Measurements from ENCODE around the gene KLF1.
"Not testable (repeated sequence)": the region's sequence is repeated elsewhere in the genome, so short reads cannot be mapped to it uniquely, and the experiment has no call there.

Gene KLF1

DNA sequence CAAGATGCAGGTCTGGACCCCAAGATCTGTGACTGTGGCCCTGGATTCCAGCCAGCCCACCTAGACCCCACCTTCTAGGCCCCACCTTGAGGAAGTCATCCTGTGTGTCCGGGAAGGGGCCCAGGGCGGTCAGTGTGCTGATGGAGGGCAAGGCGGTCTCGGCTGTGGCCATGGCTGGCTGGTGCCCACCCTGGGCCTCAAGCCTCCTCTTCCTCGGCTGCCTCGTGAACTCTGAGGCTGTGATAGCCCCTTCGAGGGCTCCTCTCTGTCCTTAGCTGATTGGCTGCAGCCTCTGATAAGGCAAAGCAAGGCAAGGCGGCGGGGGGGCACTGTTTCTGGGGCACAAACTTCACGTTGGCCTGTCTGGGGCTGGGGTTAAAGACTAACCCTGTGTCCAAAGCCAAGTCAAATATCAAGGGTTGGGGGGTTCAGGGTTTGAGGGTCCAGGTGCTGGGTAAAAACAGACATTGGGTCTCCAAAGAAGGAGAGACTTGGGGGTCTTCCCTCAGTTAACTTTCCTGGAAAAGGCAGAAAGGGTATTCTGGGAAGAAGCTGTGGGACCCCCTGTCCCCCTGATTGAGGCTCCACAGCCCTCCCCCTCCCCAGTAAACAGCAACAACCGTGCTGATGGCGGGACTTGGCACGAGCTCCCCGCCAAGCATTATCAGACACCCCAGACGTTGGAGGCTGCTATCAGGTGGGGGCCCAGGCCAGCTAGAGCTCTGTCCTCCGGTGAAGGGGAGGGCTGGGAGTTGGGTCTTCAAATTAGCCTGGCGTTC lies at the start of gene KLF1:
KLF1 (minus strand) TSS at position 233 of the 779 bp plus-strand sequence; CDS start at position 172, 61 bp downstream.
- DNase-seq, result no peak

GRCh38 chr19:12936582-12936981 lies 49.6 kb upstream of the KLF1 start:
- DNase-seq, result no peak

DNA sequence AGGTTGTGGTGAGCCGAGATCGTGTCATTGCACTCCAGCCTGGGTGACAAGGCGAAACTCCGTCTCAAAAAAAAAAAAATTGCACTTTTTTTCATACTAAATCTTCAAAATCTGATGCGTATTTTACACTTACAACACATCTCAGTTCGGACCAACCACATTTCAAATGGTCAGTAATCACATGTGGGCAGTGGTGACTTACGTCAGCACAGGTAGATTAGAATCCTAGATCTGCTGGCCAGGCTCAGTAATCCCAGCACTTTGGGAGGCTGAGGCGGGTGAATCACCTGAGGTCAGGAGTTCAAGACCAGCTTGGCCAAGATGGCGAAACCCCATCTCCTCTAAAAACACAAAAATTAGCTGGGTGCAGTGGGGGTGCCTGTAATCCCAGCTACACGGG lies 48.1 kb upstream of the KLF1 start:
- no peak for DNase-seq

DNA sequence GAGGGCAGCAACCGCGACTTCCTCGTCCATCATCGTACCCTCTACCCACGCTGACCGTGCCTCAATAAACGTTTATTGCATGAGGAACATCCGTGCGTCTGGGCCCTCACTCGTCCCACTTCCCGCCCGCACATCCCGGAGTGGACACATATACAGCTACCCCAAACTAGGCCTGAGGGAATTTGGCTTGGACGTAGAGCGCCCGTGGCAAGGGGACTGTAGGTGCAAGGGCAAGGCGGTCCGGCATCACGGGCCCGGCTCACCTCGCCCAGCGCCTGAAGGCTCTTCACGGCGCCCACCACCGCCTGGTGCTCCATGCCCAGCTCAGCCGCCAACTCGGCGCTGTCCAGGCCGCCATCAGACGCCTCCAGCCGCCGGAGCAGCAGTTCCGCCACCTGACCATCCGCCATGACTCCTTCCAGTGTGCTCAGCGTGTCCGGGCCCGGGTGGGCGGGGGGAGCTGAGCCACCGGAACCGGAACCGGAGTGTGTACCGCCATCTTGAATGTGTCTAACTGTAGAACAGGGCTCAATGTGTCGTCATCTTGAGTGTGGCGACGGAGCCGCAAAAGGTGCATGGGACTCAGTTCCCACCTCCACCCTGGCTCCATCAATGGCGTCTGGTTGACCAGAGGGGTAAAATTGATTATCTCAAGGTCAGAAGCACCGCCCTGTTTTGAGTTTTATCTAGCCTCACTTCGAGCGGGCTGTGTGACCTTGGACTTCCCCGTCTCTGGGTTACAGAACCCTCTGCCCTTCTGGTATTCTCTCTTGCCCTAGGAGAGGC lies 46.5 kb upstream of the KLF1 start, which contains the start of gene FARSA:
FARSA (minus strand) TSS at position 425 of the 786 bp plus-strand sequence; CDS start at position 410, 15 bp downstream.
- DNase-seq, result peak; percentile 87

DNA sequence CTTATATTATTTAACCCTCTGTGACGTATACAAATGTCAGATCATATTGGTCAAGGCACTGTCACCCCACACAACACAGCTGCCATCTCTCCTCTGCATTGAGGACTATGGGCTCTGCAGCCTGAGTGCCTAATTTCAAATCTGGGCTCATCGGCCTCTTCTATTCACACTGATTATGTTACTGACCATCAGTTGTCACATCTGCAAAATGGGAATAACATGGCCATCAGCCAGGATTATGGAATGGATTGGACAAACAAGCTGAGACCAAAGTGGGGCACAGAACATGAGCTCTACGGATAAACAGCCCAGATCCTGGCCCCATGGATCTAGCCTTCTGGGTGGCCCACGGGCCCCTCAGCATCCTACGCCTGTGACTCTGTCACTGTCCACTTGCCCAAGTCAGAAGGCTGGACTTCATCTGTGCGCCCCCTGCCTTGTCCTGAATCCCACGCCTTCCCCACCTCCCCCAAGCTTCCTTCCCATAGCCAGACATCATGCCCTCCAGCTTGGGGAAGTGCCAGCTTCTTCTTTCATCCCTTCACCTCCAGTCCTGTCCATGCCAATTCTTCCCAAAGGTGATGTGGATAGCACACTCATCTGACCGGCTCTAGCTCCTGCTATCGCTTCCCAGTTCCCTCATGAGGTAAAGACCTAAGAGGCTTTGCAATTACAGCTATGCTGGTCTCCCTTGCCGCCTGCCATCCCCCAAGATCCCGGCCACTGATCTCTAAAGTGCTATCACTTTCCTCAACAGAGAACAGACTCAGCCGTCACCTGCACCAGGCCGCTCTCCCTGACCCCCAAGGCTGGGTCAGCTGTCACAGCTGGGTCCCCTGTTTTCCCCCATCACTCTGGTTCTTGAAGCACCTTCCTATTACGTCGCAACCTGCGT lies 45.6 kb upstream of the KLF1 start:
- DNase-seq, result no peak

DNA sequence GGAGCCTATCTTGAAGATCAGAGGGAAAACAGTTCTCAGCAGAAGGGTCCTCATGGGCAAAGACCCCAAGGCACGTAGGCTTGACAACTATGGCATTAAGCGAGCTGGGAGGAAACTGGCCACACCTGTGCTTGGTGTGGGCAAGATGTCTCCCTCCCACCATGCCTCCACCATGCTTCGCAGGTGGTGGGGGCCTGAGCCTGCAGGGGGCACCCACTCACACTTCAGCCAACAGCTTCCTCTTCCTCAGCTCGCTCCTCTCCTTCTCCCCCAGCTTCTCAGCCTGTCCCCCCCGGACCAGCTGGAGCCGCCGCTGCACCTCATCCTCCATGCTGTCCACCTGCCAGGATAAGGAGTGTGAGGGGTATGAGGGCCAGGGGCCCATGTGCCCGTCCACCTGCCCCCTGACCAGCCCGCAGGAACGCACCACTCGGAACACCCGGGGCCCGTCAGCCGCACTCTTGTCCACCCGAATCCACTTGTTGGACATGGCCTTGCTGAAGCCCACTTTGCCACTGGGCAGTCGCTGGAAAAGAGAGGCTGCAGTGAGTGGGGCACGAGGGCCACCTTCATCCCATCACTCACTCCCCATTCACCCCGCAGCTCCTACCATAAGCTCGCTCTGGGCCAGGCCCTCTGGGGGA lies 43.1 kb upstream of the KLF1 start:
- no peak for DNase-seq

- DNase-seq, result no peak
These were observed 37.8 kb upstream of the KLF1 start for GRCh38 chr19:12924621-12925310.

DNA sequence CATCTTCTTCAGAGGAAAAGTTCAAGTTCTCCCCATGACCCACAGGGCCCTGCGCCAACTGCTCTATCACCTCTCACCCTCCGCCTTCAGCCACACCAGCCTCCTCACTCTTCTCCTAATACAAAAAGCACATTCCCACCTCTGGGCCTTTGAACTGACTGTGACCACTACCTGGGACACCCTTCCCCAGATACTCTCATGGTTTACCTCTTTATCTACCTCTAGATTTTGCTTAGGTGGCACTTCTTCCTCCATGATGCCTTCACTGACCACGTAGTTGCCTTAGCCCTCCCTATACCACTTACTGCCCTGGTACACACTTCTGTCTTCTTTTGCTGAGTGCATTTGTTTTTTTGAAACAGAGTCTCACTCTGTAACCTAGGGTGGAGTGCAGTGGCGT lies 36.0 kb upstream of the KLF1 start:
- no peak for DNase-seq

GRCh38 chr19:12921047-12921446 lies 34.0 kb upstream of the KLF1 start:
- no peak for DNase-seq

GRCh38 chr19:12918253-12918652 lies 31.3 kb upstream of the KLF1 start:
- DNase-seq, result no peak

DNA sequence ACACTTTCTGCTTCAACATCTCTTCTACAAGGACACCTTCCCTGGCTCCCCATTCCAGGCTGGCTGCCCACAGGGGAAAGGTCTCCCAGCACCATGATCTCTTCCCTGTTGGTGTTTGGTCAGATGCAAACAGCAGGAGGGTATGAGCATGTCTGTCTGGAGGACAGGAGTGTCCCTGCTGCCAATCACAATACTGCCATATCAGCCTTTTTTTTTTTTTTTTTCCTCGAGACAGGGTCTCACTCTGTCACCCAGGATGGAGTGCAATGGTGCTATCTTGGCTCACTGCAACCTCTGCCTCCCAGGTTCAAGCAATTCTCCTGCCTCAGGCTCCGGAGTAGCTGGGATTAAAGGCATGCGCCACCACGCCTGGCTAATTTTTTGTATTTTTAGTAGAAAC lies 28.9 kb upstream of the KLF1 start:
- DNase-seq, result not testable (repeated sequence)

DNA sequence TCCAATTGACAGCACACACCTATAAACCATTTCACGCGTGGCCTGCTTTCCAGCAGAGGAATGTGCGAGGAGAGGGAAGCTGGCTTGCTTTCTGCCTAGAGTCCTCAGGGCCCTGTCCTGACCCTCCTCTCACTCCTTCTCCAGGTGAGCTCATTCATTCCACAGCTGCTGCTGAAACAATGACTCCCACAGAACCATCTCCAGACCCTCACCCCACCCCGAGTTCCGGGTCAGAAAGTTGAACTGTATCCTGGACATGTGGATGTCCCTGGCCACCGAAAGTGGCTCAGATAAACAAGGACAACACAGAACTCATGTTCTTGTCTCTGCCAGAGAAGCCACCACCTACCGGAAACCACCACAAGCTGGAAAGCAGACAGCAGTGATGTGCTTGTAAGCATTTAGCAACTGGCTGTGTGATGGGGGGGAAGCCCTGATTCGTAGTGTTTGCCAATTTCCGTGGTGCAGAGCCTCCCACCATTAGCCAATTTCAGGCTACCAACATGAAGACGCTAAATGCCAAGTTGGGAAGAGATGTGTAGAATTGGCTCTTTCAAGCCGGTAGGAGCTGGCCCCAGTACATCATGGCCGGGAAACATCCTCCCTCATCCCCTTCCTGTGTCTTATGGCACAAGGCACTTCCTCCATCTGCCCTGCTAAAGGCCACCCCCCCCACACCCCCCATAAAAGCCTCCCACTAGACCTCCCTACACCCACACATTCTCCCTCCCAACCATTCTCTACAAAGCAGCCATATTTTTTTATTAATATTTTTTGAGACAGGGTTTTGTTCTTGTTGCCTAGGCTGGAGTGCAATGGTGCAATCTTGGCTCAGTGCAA lies 27.1 kb upstream of the KLF1 start:
- peak; percentile 34 for DNase-seq

DNA sequence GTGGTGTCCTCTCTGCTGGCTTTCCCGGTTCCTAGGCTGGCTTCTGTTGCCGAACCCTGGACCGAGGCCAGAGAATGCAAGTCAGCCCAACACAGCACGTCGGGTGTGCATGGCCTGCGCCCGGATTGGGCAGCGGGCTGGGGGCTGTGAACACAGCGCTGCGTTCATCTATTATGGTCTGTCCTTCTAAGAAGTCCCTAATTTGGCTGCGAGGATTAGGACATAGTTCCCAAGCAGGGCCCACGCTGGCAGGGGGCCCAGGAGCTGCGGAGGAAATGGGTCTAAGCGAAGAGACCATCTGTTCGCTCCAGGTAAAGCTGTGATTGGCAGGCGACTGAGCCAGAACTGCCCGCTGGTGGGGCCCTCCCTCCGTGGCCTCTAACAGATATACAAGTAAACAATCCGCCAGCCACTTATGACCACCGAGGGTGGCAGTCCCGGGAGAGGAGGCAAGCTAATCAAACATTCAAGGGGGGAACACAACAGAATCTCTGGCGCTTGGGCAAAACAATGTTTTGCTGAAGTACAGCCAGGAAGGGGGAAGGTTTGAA lies 26.1 kb upstream of the KLF1 start:
- DNase-seq, result peak; percentile 76

DNA sequence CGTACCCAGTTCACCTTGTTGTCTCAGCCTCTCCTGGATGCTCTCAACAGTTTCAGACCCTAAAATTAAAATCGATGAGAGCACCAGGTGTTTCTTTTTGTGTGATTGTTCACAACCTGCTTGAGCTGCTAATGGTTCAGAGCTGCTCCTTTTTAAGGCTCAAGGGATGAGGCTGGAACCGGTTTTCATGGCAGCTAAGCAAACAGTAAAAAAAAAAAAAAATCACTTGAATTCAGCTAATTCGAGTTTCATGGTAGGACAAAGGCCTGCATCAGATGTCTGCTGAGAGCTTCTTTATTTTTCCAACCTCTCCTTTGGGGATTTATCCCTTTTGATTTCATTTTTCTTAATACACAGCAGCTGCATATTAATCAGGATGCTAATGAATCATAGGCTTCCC lies 25.6 kb upstream of the KLF1 start:
- DNase-seq, result no peak

- DNase-seq, result no peak
These were observed 20.2 kb upstream of the KLF1 start for GRCh38 chr19:12907166-12907565.

DNA sequence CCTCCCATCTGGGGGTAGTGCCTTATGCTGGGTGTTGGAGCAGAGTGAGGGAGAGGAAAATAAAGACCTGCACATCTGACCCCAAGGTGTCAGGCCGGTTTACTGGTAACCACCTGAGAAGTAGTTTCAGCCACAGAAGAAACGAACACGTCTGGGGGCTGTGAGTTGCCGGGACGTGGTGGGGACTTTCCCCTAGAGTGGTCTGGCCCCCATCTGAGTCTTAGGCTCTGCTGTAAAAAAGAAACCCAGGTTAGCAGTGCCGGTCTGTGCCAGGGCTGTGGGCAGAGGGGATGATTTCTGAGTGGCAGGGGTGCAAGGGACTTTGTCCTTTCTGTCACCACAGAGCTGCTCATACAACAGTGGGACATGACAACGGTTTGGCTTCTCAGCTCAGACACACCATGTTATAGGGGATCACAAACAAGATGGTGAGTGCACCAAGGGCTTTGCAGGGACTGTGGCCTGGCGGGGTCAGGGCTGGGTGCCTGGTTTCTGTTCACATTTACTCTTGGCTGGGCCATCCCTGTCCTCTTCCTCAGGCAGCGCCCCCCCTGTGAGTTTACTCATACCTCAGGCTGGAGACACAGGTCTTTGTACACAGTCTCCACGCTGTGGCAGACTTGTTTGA lies 13.0 kb upstream of the KLF1 start:
- DNase-seq, result no peak

DNA sequence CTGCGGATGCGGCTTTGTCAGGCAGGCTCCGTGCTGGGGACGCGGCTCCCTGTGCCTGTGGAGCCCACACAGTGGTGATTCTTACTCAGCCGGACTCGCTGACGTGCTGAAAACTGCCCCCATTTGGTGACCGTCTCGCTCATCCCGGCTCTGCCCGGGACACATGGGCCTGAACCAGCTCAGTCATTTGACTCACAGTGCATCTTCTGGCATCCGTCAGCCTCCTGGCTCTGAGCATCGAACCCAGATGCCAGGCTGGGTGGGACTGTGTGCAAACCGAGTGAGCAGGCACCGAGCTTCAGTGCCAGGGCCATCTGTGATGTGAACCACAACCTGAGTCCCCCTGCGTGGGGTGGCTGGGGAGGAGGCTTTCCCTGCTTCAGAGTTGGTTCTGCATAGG lies 9.5 kb upstream of the KLF1 start:
- DNase-seq, result no peak

DNA sequence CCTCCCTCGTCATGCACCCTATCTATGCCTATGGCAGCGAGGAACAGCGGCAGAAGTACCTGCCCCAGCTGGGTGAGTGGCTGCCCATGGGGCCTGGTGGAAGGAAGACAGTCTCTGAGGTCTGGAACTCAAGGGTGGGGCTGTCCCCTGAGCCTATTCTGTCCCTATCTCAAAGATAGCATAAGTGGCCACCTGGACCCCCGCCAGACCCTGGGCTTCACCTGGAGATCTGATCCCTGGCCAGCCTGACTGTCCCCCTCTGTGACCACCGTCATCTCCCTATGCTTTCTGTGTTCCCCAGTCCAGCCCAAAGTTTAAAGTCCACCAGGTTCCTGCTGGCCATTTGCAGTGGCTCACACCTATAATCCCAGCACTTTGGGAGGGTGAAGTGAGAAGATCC lies 6.6 kb upstream of the KLF1 start:
- DNase-seq, result no peak

GRCh38 chr19:12891553-12892021 lies 4.6 kb upstream of the KLF1 start:
- DNase-seq, result no peak

Measured in fibroblast of skin of right quadriceps (primary cell).